MM.1S (cell line): ENCODE measurements around the gene PRKG1.

ENCODE experiments used
- DNase-seq: peaks from one replicate; pipeline ENCODE4 v3.0.0-alpha.2; 2015
- H2AFZ ChIP-seq: fragments of 300-600 bp; sonication (generic); 2 replicates; pipeline ENCODE4 v1.6.0; 2016; ENCODE audit warnings: antibody characterized with exemption, low read length
- H3F3A ChIP-seq: fragments of 300-600 bp; sonication (generic); 2 replicates; pipeline ENCODE4 v1.6.1; 2016; ENCODE audit warnings: mild to moderate bottlenecking, antibody characterized with exemption, low read length, moderate library complexity, mixed read lengths; ENCODE audit not compliant: insufficient read depth
- H3K27ac ChIP-seq: fragments of 300-600 bp; sonication (generic); 2 replicates; pipeline ENCODE4 v1.5.1; 2016; ENCODE audit warnings: mild to moderate bottlenecking, low read length
- H3K27me3 ChIP-seq: fragments of 300-600 bp; sonication (generic); replicated peaks from 2 replicates; pipeline ENCODE4 v1.6.0; 2016; ENCODE audit warnings: low read length; ENCODE audit not compliant: insufficient read depth
- H3K36me3 ChIP-seq: fragments of 300-600 bp; sonication (generic); replicated peaks from 2 replicates; pipeline ENCODE4 v1.6.1; 2016; ENCODE audit warnings: mild to moderate bottlenecking, low read length, mixed read lengths; ENCODE audit not compliant: insufficient read depth
- H3K4me1 ChIP-seq: fragments of 300-600 bp; sonication (generic); 2 replicates; pipeline ENCODE4 v1.6.1; 2016; ENCODE audit warnings: low read length, mixed read lengths
- H3K4me2 ChIP-seq: fragments of 300-600 bp; sonication (generic); 2 replicates; pipeline ENCODE4 v1.6.0; 2016; ENCODE audit warnings: low read depth, low read length
- H3K4me3 ChIP-seq: fragments of 300-600 bp; sonication (generic); 2 replicates; pipeline ENCODE4 v1.5.1; 2016; ENCODE audit warnings: low read length, mixed read lengths
- H3K79me2 ChIP-seq: fragments of 300-600 bp; sonication (generic); 2 replicates; pipeline ENCODE4 v1.6.1; 2016; ENCODE audit warnings: mixed run types, low read length, mixed read lengths
- H3K9ac ChIP-seq: fragments of 300-600 bp; sonication (generic); 2 replicates; pipeline ENCODE4 v1.6.1; 2016; ENCODE audit warnings: low read length, mixed read lengths
- H3K9me2 ChIP-seq: fragments of 300-600 bp; sonication (generic); replicated peaks from 2 replicates; pipeline ENCODE4 v1.6.1; 2016; ENCODE audit warnings: mild to moderate bottlenecking, low read length, mixed read lengths; ENCODE audit not compliant: insufficient read depth
- H3K9me3 ChIP-seq: fragments of 300-600 bp; sonication (generic); replicated peaks from 2 replicates; pipeline ENCODE4 v1.6.1; 2016; ENCODE audit warnings: mild to moderate bottlenecking, low read length, mixed read lengths; ENCODE audit not compliant: insufficient read depth
- H4K20me1 ChIP-seq: fragments of 300-600 bp; sonication (generic); 2 replicates; pipeline ENCODE4 v1.6.1; 2016; ENCODE audit warnings: mild to moderate bottlenecking, low read length, moderate library complexity, mixed read lengths; ENCODE audit not compliant: insufficient read depth
- CTCF ChIP-seq: fragments of 300-600 bp; sonication (generic); IDR thresholded peaks from 2 replicates; pipeline ENCODE4 v1.5.1; 2016; ENCODE audit warnings: antibody characterized with exemption, low read length, mixed read lengths
- EZH2 ChIP-seq: fragments of 300-600 bp; sonication (generic); optimal IDR thresholded peaks from 2 replicates; pipeline ENCODE3; 2017; ENCODE audit warnings: low read depth, mild to moderate bottlenecking, antibody characterized with exemption, low read length, mixed read lengths
- EZH2phosphoT487 ChIP-seq: fragments of 300-600 bp; sonication (generic); IDR thresholded peaks from 2 replicates; pipeline ENCODE4 v1.6.1; 2018; ENCODE audit warnings: antibody characterized with exemption, low read length

Gene PRKG1

DNA sequence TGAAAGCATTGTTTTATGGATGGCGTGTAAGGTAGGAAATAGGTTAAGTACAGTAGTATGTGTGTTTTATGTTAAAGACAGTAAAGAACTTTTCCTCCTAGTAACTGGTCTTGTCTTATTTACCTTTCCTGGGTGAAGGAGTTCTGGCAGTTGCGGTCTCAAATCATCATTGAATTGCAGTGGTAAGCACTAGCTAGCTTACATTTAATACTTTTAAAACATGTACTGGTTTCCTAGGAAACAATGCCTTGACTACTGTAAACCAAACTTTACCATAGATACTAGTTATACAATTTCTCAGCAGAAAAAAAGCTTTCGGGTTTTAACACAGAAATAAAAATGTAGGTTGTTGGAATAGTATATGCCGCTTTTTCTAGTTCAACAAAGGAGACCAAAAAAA is 37.7 kb downstream of the PRKG1 start:
- H3K27ac ChIP-seq = no peak overlapping the region
- no peak overlapping the region for H3K4me3 ChIP-seq
- no peaks in the 10 kb centered on the region for H3K9me2 ChIP-seq
- no peak overlapping the region for H3K9ac ChIP-seq
- H3F3A ChIP-seq = no peaks in the 10 kb centered on the region
- H3K9me3 ChIP-seq = no peaks in the 10 kb centered on the region
- no peaks in the 10 kb centered on the region for H4K20me1 ChIP-seq
- no peak overlapping the region for H3K4me2 ChIP-seq
- DNase-seq = no peak
- TF ChIP-seq CTCF (no peak), EZH2phosphoT487 (no peak), EZH2 (no peak)
- no peaks in the 10 kb centered on the region for H3K36me3 ChIP-seq
- no peaks in the 10 kb centered on the region for H3K79me2 ChIP-seq
- no peaks in the 10 kb centered on the region for H3K4me1 ChIP-seq
- no peaks in the 10 kb centered on the region for H3K27me3 ChIP-seq
- H2AFZ ChIP-seq = no peak overlapping the region

DNA sequence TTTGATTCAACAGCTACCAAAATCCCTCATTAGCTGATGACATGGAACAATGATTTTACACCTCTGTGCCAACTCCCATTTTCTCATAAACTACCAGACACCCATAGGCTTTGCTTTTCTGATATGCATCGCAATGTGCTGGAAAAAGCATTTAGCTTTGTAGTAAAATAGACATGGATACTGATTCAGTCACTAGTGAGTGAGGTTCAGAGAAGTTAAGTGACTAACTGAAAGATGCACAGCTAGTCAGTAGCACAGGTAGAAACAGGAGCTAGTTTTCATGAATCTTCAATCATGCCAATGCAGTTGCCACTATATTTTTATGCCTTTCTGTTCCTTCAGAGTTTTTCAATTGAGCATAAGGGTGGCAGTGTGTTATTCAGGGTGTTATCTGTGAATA is 38.7 kb downstream of the PRKG1 start:
- DNase-seq = no peak
- no peak overlapping the region for H3K4me2 ChIP-seq
- H3K79me2 ChIP-seq = no peaks in the 10 kb centered on the region

GRCh38 chr10:51117053-51117660 is 42.9 kb downstream of the PRKG1 start:
- H2AFZ ChIP-seq = no peak overlapping the region
- no peaks in the 10 kb centered on the region for H3K9me2 ChIP-seq
- no peaks in the 10 kb centered on the region for H3K27me3 ChIP-seq
- no peaks in the 10 kb centered on the region for H4K20me1 ChIP-seq
- no peaks in the 10 kb centered on the region for H3K79me2 ChIP-seq
- no peaks in the 10 kb centered on the region for H3K9me3 ChIP-seq
- H3K4me2 ChIP-seq = no peak overlapping the region
- TF ChIP-seq CTCF (no peak), EZH2 (no peak), EZH2phosphoT487 (no peak)
- no peak for DNase-seq
- no peaks in the 10 kb centered on the region for H3K4me1 ChIP-seq
- no peak overlapping the region for H3K9ac ChIP-seq
- no peak overlapping the region for H3K27ac ChIP-seq
- no peaks in the 10 kb centered on the region for H3F3A ChIP-seq
- H3K4me3 ChIP-seq = no peak overlapping the region
- H3K36me3 ChIP-seq = no peaks in the 10 kb centered on the region

More for the DNA sequence above, 38.7 kb downstream of the PRKG1 start:
- TF ChIP-seq CTCF (no peak), EZH2phosphoT487 (no peak), EZH2 (no peak)
- Histone ChIP-seq H3K27me3 (no peaks in the 10 kb centered on the region), H3K9me2 (no peaks in the 10 kb centered on the region), H4K20me1 (no peaks in the 10 kb centered on the region), H3K27ac (no peak overlapping the region), H3K4me3 (no peak overlapping the region), H3K9ac (no peak overlapping the region), H3K4me1 (no peaks in the 10 kb centered on the region), H3K9me3 (no peaks in the 10 kb centered on the region), H3K36me3 (no peaks in the 10 kb centered on the region), H2AFZ (no peak overlapping the region), H3F3A (no peaks in the 10 kb centered on the region)
